Fibroblast of mammary gland (primary cell): ENCODE data around the gene PITPNM3.

Experiments used
- DNase-seq: peaks from one replicate; pipeline ENCODE4 v3.0.0-alpha.2; 2010; ENCODE audit warnings: low read depth
- H3K4me3 ChIP-seq: 2 replicates; pipeline ENCODE4 v1.5.1; 2011; ENCODE audit warnings: low read depth, mild to moderate bottlenecking, low read length, moderate library complexity; ENCODE audit not compliant: control insufficient read depth
- CTCF ChIP-seq: conservative IDR thresholded peaks from 2 replicates; pipeline ENCODE4 v1.5.1; 2011; ENCODE audit warnings: low read depth, low read length, inconsistent platforms; ENCODE audit not compliant: control insufficient read depth, insufficient read depth

Gene PITPNM3

GRCh38 chr17:6497496-6498221 is 58.7 kb downstream of the PITPNM3 start:
- no peak overlapping the region for H3K4me3 ChIP-seq
- no peak for TF ChIP-seq CTCF
- no peak for DNase-seq

GRCh38 chr17:6496640-6497441 is 59.5 kb downstream of the PITPNM3 start:
- no peak for DNase-seq
- H3K4me3 ChIP-seq = no peak overlapping the region
- TF ChIP-seq CTCF = no peak

GRCh38 chr17:6496116-6496481 is 60.3 kb downstream of the PITPNM3 start:
- DNase-seq = no peak

GRCh38 chr17:6495450-6496115 is 60.8 kb downstream of the PITPNM3 start:
- H3K4me3 ChIP-seq = no peak overlapping the region
- no peak for DNase-seq
- no peak for TF ChIP-seq CTCF

More at GRCh38 chr17:6496116-6496481, 60.3 kb downstream of the PITPNM3 start:
- TF ChIP-seq CTCF = no peak
- no peak overlapping the region for H3K4me3 ChIP-seq

GRCh38 chr17:6494239-6494941 is 62.0 kb downstream of the PITPNM3 start:
- H3K4me3 ChIP-seq = no peak overlapping the region
- DNase-seq = no peak
- TF ChIP-seq CTCF = no peak
